AG09319 (cell line): ENCODE data around the gene EAF2.

Source experiments
- DNase-seq: peaks from one replicate; pipeline ENCODE4 v3.0.0-alpha.2; 2010; ENCODE audit warnings: low read depth; ENCODE audit errors: extremely low read depth
- CTCF ChIP-seq: IDR thresholded peaks from 2 replicates; pipeline ENCODE4 v1.5.1; 2011; ENCODE audit warnings: low read depth, mild to moderate bottlenecking, inconsistent platforms, low read length, moderate library complexity

The EAF2 gene

GRCh38 chr3:121894301-121894990 is 59.4 kb downstream of the EAF2 start, which contains the start of gene SLC15A2:
TSS of gene SLC15A2 (plus strand) at chr3:121894401. CDS start at chr3:121894477, 76 bp downstream.
- TF ChIP-seq CTCF = no peak
- DNase-seq = no peak

DNA sequence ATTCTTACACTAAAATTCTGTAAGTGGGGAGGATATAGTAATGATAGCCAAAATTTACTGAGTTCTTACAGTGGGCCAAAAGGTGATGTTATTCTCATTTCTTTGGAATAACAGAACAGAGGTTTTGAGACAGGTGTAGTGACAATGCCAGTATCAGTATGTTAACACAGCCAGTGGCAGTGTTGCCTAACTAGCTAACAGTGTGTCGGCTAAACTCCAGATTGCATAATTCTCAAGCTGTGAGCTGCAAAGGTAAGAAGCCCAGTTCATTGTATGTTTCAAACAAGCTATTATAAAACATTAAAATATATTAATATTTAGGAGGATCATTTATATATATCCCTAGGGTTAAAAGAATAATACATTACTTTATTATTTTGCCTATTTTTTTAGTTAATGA is 60.1 kb downstream of the EAF2 start:
- DNase-seq = no peak
- TF ChIP-seq CTCF = no peak

DNA sequence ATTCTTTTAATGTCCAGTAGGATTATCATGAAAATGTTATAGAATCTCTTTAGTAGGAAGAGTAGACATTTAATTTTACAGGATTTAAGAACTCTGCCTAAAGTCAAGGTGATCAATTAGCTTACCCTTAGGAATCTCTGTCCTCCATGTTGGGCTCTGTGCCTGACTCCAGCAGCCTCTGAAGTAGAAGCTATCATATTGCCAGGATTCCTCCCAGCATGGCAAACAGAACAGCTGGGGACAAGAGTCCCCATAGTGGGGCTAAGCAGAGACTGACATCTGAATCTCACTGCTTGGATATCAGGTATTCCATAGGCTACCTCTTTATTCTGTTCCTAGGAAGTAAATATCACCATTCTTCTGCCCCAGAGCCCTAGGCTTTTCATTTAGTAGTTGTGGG is 60.7 kb downstream of the EAF2 start:
- TF ChIP-seq CTCF = no peak
- DNase-seq = no peak

- no peak for TF ChIP-seq CTCF
Observed at GRCh38 chr3:121896823-121897222, 61.8 kb downstream of the EAF2 start.

GRCh38 chr3:121897296-121897695 is 62.3 kb downstream of the EAF2 start:
- no peak for DNase-seq
- TF ChIP-seq CTCF = no peak

More at GRCh38 chr3:121896823-121897222, 61.8 kb downstream of the EAF2 start:
- DNase-seq = no peak

DNA sequence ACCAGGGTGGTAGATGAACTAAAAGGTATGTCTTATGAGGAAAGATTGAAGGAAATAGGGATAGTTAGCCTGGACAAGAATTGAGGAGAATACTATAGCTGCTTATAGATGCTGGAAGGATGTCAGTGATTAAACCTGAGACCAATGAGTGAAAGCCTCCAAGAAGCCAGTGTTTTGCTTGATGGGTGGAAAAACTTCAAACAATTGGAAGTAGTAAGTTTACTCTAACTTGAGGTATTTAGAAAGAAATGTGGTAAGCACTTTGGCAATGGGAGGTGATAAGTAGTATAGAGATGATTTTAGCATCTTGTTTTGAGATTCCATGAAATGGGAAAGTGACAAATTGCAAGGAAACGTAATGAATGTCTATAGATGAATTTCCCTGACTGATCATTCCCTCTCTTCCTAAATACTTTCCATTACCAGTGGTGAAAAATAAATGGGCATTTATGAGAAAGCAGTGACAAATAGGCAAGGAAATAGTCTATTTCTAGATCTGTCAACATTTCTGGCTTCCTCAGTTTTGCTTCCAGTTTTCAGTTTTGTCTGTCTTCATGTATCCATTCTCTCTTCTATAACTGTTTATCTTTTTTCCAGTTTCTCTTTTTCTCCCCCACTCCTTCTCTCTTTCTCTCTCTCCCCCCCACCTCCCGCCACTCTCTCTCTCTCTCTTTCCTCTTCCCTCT is 78.4 kb downstream of the EAF2 start:
- no peak for TF ChIP-seq CTCF
- DNase-seq = no peak
